Measurements from ENCODE around the gene NECTIN3.

DNA sequence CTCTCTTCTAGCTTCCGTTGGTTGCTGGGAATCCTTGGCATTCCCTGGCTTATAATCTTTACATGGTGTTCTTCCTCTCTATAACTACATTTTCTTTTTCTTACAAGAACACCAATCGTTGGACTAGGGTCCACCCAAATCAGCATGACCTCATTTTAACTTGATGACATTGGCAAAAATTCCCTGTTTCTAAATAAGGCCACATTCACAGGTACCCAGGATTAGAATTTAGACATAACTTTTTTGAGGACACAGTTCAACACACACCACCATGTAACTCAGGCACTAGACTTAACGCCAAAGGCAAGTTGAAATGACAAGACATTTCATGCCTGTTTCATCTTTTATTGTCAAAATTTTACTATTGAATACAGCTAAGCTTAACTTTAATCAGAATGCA is 93.0 kb downstream of the NECTIN3 start:
- no peak for TF ChIP-seq BHLHE40 (IDR thresholded peaks at IDR 0.05; ENCODE audit: low read depth, low read length)
- TF ChIP-seq, protein P1, sequence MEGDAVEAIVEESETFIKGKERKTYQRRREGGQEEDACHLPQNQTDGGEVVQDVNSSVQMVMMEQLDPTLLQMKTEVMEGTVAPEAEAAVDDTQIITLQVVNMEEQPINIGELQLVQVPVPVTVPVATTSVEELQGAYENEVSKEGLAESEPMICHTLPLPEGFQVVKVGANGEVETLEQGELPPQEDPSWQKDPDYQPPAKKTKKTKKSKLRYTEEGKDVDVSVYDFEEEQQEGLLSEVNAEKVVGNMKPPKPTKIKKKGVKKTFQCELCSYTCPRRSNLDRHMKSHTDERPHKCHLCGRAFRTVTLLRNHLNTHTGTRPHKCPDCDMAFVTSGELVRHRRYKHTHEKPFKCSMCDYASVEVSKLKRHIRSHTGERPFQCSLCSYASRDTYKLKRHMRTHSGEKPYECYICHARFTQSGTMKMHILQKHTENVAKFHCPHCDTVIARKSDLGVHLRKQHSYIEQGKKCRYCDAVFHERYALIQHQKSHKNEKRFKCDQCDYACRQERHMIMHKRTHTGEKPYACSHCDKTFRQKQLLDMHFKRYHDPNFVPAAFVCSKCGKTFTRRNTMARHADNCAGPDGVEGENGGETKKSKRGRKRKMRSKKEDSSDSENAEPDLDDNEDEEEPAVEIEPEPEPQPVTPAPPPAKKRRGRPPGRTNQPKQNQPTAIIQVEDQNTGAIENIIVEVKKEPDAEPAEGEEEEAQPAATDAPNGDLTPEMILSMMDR (conservative IDR thresholded peaks at IDR 0.05; ENCODE audit: low read depth, low read length): no peak
- TF ChIP-seq POLR2A (IDR thresholded peaks at IDR 0.05; ENCODE audit: low read depth, low read length): no peak

Data from IMR-90 (cell line).